ENCODE results near the gene SHC3. TPM values are rescaled to one million over a fixed set of nuclear protein-coding genes. Genes with fewer than 3 reads are reported as not detected.

SHC3 gene
- total RNA-seq, 2 experiments from 2014 or later = not detected

DNA sequence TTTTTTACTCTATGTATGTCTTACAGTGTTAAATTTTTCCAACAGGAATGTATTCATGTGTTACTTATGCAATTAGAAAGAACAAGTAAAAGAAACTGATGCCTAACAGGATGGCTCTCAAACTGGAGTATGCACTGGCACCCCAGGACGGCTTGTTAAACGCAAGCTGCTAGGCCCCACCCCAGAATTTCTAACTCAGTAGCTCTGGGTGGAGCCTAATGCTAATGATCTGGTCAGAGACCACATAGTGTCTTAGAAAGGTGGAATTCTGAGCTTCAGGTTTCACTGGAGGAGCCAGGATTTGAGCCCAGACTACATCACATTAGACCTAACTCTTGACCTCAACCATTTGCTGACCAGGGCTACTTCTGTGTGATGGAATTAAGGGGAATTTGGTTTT lies 34.4 kb downstream of the SHC3 start:
- ChIA-PET CTCF (no interaction called here), POLR2A (no interaction called here)
- Mint-ChIP-seq H3K4me1 (ENCODE audit: low read depth) (no peaks in the 10 kb centered on the region), H3K9me3 (no peaks in the 10 kb centered on the region), H3K27ac (no peak overlapping the region), H3K36me3 (ENCODE audit: low read depth) (no peaks in the 10 kb centered on the region), H3K27me3 (peaks cover 30% of the 10 kb centered on the region), H3K4me3 (no peak overlapping the region)
- no peaks in the 10 kb centered on the region for H3K27me3 ChIP-seq (ENCODE audit: control insufficient read depth in 1 of 2, insufficient read depth in 2 of 2, low read length in 2 of 2)
- no peak overlapping the region for H3K4me3 ChIP-seq (ENCODE audit: low read length)
- intact Hi-C loops (cut with DNase I, micrococcal nuclease) = no loop called here
- H3K9me3 ChIP-seq (ENCODE audit: control insufficient read depth in 1 of 2, insufficient read depth in 1 of 2, low read length in 2 of 2) = no peaks in the 10 kb centered on the region
- H3K36me3 ChIP-seq (ENCODE audit: insufficient read depth, low read length) = no peaks in the 10 kb centered on the region
- DNase-seq (no peak), ATAC-seq (ENCODE audit: poor library complexity) (no peak)
- no peaks in the 10 kb centered on the region for H3K4me1 ChIP-seq (ENCODE audit: insufficient read depth, low read length)
- no peak overlapping the region for H3K27ac ChIP-seq (ENCODE audit: low read depth in 1 of 2, low read length in 2 of 2)
- TF ChIP-seq, protein P1, sequence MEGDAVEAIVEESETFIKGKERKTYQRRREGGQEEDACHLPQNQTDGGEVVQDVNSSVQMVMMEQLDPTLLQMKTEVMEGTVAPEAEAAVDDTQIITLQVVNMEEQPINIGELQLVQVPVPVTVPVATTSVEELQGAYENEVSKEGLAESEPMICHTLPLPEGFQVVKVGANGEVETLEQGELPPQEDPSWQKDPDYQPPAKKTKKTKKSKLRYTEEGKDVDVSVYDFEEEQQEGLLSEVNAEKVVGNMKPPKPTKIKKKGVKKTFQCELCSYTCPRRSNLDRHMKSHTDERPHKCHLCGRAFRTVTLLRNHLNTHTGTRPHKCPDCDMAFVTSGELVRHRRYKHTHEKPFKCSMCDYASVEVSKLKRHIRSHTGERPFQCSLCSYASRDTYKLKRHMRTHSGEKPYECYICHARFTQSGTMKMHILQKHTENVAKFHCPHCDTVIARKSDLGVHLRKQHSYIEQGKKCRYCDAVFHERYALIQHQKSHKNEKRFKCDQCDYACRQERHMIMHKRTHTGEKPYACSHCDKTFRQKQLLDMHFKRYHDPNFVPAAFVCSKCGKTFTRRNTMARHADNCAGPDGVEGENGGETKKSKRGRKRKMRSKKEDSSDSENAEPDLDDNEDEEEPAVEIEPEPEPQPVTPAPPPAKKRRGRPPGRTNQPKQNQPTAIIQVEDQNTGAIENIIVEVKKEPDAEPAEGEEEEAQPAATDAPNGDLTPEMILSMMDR (IDR thresholded peaks at IDR 0.05) = no peak

DNA sequence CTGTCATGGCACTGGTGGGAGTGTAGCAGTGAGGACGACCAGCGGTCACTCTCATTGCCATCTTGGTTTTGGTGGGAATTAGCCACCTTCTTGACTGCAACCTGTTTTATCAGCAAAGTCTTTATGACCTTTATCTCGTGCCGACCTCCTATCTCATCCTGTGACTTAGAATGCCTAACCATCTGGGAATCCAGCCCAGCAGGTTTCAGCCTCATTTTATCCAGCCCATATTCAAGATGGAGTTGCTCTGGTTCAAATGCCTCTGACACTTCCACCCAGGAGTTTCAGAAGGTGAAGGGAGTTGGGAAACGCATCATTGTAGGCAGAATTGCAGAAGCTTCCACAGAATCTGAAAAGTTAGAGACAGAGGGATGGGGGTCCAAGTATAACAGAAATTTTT lies 35.4 kb downstream of the SHC3 start:
- no peaks in the 10 kb centered on the region for H3K4me1 Mint-ChIP-seq (ENCODE audit: low read depth)
- no peak overlapping the region for H3K27ac ChIP-seq (ENCODE audit: low read depth in 1 of 2, low read length in 2 of 2)
- no peak overlapping the region for H3K27ac Mint-ChIP-seq
- H3K4me1 ChIP-seq (ENCODE audit: insufficient read depth, low read length) = no peaks in the 10 kb centered on the region
- TF ChIP-seq, protein P1 (IDR thresholded peaks at IDR 0.05) = no peak
- DNase-seq (no peak), ATAC-seq (ENCODE audit: poor library complexity) (no peak)
- peaks cover 32% of the 10 kb centered on the region for H3K27me3 Mint-ChIP-seq
- no peaks in the 10 kb centered on the region for H3K27me3 ChIP-seq (ENCODE audit: control insufficient read depth in 1 of 2, insufficient read depth in 2 of 2, low read length in 2 of 2)
- H3K9me3 ChIP-seq (ENCODE audit: control insufficient read depth in 1 of 2, insufficient read depth in 1 of 2, low read length in 2 of 2) = no peaks in the 10 kb centered on the region
- H3K36me3 ChIP-seq (ENCODE audit: insufficient read depth, low read length) = no peaks in the 10 kb centered on the region
- H3K9me3 Mint-ChIP-seq = no peaks in the 10 kb centered on the region
- intact Hi-C loops (cut with DNase I, micrococcal nuclease) = no loop called here
- H3K4me3 ChIP-seq (ENCODE audit: low read length) = no peak overlapping the region
- no peaks in the 10 kb centered on the region for H3K36me3 Mint-ChIP-seq (ENCODE audit: low read depth)
- POLR2A ChIA-PET = no interaction called here
- H3K4me3 Mint-ChIP-seq = no peak overlapping the region
- CTCF ChIA-PET = no interaction called here

DNA sequence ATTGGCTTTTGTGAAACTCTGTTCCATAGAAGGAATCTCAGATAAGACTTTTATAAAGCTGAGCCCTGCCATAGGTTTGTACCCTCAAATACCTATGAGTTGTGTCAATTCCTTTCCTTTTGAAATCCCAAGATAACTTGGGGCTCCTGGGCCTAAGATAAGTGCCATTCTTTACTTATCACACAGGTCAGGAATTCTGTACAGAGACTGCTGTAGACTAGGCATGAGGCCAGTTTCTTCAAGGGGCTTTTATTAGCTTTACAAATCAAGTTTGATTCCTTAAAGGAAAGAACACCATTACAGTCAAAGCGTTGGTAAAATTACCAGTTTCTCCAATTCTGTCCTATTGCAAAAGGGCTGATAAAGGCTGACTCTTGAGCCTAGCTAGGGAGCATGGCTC lies 39.2 kb downstream of the SHC3 start:
- no peaks in the 10 kb centered on the region for H3K36me3 ChIP-seq (ENCODE audit: insufficient read depth, low read length)
- no peak overlapping the region for H3K4me3 ChIP-seq (ENCODE audit: low read length)
- Mint-ChIP-seq H3K27ac (no peak overlapping the region), H3K4me1 (ENCODE audit: low read depth) (no peaks in the 10 kb centered on the region), H3K4me3 (no peak overlapping the region), H3K9me3 (no peaks in the 10 kb centered on the region), H3K36me3 (ENCODE audit: low read depth) (no peaks in the 10 kb centered on the region), H3K27me3 (peaks cover 21% of the 10 kb centered on the region)
- TF ChIP-seq, protein P1 (IDR thresholded peaks at IDR 0.05) = no peak
- DNase-seq (no peak), ATAC-seq (ENCODE audit: poor library complexity) (no peak)
- no peaks in the 10 kb centered on the region for H3K4me1 ChIP-seq (ENCODE audit: insufficient read depth, low read length)
- POLR2A ChIA-PET = no interaction called here
- CTCF ChIA-PET = no interaction called here
- no peaks in the 10 kb centered on the region for H3K27me3 ChIP-seq (ENCODE audit: control insufficient read depth in 1 of 2, insufficient read depth in 2 of 2, low read length in 2 of 2)
- no peak overlapping the region for H3K27ac ChIP-seq (ENCODE audit: low read depth in 1 of 2, low read length in 2 of 2)
- intact Hi-C loops (cut with DNase I, micrococcal nuclease) = no loop called here
- no peaks in the 10 kb centered on the region for H3K9me3 ChIP-seq (ENCODE audit: control insufficient read depth in 1 of 2, insufficient read depth in 1 of 2, low read length in 2 of 2)

Measured in CD4-positive, alpha-beta T cell (primary cell).